Stimulated activated CD4-positive, alpha-beta T cell treated with anti-CD3 and anti-CD28 coated beads, Interleukin-15, amount 100 ng/mL, for 1 hour (primary cell): ENCODE measurements around the gene DBF4B.
"Not testable (repeated sequence)": the region's sequence is repeated elsewhere in the genome, so short reads cannot be mapped to it uniquely, and the experiment has no call there.

Experiments used
- DNase-seq, 2 donors: peaks; one replicate each; pipeline ENCODE4 v3.0.0-alpha.2; 2020; ENCODE audit warnings: low read depth in 1 of 2, low spot score in 1 of 2

DBF4B gene, protein sequence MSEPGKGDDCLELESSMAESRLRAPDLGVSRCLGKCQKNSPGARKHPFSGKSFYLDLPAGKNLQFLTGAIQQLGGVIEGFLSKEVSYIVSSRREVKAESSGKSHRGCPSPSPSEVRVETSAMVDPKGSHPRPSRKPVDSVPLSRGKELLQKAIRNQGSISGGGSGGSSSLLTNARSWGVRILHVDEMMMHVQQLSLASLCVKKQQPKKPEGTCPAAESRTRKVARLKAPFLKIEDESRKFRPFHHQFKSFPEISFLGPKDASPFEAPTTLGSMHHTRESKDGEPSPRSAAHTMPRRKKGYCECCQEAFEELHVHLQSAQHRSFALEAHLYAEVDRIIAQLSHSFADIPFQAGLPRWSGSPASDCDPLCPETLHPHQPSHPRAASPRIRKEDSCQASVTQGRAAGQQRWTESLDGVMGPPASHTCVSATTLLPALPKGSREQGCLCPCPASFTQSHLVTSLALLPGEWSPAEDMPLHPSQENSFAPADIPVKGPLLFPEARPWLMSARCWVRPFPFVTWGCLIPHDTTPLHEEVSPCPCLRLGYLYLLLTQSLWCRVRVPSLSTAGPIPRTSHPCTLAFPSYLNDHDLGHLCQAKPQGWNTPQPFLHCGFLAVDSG

DNA sequence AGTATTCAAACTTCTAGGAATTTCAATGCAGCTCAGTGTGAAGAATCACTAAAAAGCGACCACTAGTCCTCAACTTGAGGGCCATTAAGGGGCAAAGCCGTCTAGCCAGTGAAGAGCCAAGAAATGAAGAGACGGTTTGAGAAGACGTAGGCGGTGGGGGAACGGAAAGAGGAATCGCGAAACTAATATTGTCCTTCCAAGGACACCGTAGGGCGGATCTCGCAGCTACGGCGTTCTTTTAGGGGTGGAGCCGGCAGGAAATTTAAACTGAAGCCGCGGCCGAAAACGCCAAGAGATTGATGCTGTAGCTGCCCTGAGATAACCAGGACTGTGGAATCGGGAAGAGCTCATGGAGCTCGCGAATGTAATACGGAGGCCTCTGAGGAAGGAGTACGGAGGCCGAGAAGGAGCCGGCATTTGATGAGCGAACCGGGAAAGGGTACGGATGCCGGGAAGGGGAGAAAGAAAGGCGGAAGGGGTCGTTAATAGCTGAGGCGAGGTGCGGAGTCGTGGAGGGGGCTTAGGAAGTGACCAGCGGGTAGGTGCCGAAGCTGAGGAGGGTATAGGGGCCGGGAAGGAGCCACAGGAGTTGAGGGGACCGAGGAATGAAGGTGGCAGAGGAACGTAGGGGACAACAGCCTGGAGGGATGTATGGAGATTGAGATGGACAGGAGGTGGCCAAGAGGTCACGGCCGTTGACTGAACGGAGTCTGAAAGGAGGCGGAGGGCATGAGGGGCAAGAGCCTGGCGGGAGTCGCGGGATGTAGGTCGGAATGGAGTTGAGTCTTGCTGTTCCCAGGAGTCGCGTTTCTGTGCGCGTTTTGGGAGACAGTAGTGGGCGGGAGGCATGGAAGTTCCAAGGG is at the start of gene DBF4B:
TSS of gene DBF4B (plus strand) at position 265 of the 863 bp plus-strand sequence. CDS start at position 421, 156 bp downstream.
- DNase-seq, result peak; percentile 53 to 66

DNA sequence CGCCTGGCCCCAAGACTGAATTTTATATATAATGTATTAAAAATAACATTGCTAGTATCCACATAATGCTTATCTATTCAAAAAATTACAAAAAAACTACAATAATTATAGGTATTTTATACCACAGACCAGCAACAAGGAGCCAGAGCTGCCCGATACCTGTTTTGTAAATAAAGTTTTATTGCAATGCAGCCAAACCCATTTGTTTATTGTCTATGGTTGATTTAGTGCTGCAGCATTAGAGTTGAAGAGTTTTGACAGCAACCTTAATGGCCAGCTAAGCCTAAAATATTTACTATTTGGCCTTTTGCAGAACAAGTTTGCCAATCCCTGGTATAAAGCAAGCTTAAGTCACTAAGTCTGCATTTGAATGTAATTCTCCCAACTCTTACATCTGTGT is 46.6 kb upstream of the DBF4B start:
- DNase-seq, result no peak

DNA sequence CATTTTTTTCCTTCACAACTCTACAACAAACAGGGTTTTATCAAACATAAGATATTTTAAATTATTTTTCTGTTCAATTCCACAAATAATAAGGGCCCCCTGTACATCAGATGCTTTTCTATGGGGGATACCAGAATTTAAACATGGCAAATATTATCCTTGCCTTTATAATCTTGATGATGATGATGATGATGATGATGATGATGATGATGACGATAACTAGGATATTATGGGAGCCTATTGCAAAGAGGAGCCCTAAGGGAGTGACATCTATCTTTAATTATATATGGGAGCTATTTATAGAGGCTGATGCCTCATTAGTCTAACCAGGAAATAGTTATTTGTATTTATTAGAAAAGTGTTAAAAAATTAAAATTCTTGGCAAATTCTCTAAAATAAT is 45.4 kb upstream of the DBF4B start:
- no peak for DNase-seq

DNA sequence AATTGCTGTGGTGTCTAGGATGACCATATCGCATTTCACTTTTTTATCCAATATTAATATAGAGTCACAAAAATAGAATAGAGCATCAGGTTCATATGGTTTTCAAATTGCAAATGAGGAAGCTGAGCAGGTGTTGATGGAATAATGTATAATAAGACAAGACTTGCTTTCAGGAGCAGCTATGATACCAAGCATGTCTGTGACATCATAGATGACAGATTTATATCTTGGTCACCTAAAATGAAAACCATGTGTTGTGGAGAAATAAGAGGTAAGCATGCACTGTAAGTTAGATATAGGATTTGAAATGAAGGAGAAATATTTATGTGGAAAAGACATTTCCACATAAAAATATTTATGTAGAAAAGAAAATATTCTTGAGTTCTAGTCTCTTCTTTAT is 43.6 kb upstream of the DBF4B start:
- DNase-seq, result no peak

DNA sequence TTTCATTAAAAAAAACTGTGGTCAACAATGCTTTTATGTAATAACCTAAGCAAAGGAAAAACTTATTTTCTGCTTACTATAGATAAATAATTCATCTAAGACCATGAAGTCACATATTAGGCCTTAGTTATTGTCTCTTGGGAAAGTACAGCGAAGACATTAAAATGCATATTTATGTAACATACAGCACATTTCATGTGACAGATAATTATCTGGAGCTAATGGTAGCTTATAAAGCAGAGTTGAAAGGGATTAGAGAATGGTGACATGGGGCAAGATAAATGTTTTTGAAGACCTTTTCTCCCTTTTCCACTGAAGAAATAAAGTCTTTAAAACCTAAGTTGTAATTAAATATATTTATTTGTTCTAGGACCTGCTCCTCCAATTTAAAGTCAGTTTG is 42.5 kb upstream of the DBF4B start:
- DNase-seq, result no peak

DNA sequence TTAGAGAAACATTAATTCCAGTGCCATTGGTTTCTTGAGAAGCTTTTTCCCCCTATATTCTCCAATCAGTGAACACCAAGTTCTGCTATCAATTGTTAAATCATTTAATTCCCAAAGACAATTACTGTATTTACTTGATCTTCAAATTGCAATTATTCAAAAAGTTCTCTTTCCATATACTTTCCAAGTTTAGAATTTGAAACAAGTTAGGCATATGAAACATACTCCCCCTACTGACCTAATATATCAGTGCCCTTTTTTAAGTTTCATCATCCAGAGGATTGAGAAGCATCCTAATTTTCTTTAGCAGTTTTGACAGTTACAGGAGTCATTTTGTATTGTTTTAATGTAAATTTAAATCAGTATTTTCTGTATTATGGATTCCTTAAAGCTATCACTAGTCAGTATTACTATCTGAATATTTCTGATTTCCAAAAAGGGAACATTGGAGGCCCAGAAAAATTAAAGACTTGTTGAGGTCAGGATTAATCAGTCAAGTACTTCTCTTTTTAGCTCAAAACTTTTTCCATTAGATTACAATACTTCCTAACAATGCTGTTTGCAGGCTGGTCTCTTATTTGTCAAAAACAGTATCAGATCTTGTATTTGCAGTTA is 35.9 kb upstream of the DBF4B start:
- no peak for DNase-seq

DNA sequence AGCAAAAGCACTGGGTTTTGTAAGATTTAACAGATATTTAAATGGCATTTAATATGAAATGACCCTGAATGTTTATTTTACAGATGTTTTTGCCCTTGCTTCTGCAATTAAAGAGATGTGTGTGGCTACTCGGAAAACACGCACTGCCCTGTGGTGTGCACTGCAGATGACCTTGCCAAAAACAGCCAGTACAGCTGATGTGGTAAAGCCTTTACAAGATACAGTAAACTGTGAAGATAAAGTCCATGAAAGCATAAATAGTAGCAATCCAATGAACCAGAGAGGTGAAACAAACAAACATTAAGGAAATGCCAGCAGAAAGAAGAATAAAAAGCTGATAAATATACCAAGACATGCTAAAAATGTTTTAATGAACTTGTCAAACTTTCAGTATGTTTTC is 34.6 kb upstream of the DBF4B start:
- no peak for DNase-seq

DNA sequence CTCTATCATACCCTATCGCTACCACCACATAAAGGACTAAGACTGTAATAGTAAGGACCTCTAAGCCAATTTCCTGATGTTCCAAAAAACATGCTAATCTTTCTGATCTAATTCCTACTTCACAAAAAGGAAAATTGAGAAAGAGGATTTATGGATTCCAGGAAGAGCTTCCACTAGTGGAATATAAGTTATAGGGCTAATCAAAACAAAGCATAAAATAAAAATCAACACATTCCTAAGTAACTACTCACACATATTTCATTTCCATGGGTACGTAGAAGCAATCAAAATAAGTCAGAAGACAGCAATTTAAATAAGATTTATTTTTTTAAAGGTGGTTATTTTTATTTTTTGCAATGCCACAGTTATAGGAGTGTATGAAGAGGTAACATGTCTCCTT is 31.3 kb upstream of the DBF4B start:
- DNase-seq, result no peak

DNA sequence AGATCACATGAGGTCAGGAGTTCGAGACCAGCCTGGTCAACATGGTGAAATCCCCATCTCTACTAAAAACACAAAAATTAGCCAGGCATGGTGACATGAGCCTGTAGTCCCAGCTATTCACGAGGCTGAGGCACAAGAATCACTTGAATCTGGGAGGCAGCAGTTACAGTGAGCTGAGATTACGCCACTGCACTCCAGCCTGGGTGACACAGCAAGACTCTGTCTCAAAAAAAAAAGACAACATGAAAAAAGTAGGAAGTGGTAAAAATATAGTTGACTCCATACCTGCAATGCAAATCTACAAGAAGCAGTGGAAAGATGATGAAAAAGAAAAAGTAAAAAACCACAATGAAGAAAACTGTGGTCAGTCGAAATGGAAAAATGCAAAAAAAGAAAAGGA is 25.2 kb upstream of the DBF4B start:
- DNase-seq, result not testable (repeated sequence)

DNA sequence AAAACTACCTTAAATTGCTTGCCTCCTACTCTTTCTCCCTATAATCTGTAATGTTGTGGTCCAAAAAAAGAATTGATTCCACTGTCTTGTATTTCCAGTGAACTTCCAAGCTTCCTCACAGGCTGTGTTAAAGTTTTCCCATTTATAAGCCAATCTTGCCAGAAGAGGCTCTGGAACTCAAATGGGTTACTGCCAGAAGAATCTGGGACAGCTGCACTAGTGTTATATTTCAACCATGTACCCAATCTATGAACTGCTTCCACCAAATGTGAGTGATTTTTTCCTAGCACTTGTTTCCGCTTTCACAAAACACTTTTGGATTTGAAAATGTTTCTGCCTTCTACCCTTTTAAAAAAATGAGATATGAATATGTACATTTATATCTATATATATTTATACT is 20.7 kb upstream of the DBF4B start:
- no peak for DNase-seq

DNA sequence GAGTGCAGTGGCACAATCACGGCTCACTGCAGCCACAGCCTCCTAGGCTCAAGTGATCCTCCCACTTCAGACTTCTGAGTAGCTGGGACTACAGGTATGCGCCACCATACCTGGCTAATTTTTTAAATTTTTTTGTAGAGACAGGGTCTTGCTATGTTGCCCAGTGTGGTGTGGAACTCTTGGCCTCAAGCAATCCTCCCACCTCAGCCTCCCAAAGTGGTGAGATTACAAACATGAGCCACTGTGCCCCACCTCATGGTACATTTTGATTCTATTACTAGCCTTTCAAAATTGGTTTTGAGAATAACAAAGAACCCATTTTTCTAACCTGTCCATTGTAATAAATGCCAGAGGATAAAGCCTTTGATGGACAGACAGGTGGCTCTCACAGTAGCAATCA is 20.3 kb upstream of the DBF4B start:
- DNase-seq, result no peak

DNA sequence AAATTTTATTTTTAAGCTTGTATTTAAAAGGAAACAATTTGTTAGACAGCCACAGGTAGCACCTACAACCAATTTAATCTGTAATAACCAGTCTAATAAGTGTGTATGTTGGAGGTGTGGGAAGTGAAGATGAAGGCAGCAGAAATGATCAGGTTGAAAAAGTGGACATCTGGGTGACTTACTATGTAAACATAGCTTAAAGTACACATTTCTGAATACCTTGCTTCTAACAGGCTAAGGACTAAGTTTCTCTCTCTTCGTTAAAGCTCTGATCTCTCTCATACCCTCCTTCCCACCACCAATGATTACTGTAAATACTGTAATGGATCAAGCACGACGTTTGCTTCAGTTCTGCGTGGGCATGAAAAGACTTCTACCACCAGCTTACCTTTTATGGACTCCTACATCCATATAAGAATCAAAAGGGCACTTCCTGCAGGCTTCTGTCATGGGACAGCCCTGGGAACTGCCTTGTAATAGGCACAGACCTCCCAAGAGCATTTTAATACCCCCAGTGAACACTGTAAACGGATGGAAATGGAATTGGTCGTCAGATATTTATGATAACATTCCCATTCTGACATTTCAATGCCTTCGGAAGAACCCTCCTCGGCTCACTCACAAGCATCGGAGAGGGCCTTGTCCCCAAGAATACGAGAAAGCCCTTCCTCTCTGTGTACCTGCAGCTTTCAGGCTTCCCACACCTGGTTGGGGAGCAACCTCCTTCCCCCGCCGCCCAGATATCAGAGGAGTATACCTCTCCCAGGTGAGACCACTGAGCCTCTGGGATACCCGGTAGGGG is 19.6 kb upstream of the DBF4B start:
- no peak for DNase-seq

DNA sequence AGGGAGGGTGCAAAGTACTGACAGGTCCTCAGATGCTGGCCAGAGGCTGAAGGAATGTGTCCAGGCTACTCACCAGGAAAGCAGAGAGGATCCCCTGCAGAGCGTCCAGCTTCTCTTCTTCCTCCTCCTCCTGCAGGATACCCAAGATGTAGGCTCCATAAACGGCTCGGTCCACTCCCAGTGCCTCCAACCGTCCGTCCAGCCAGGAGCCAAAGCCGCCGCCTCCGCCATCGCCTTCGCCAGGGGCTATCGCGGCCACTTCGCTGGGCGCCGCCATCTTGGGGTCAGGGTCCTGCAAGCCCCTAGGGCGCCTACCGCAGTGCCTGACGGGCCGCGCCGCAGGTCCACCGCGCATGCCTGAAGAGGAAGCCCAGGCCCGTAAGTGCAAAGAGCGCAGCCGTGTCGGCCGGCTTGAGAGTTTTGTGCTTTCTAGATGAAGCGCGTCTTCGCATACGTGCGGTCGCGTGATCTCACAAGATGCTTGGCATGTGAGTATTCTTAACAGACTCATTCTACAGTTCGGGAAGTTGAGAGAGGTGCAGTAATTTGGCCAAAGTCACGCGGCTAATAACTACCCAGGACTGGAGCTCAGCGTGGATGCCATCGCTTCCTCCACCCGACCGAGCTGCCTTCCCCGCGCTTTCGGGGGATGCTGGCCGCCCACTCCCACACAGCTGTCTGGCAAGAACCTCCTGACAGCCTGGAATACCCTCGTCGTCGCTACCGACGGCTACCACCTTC is 18.8 kb upstream of the DBF4B start, which contains the start of gene CCDC43:
TSS of gene CCDC43 (minus strand) at position 300 of the 741 bp plus-strand sequence. CDS start at position 277, 23 bp downstream.
- DNase-seq, result peak; percentile 86 to 88

DNA sequence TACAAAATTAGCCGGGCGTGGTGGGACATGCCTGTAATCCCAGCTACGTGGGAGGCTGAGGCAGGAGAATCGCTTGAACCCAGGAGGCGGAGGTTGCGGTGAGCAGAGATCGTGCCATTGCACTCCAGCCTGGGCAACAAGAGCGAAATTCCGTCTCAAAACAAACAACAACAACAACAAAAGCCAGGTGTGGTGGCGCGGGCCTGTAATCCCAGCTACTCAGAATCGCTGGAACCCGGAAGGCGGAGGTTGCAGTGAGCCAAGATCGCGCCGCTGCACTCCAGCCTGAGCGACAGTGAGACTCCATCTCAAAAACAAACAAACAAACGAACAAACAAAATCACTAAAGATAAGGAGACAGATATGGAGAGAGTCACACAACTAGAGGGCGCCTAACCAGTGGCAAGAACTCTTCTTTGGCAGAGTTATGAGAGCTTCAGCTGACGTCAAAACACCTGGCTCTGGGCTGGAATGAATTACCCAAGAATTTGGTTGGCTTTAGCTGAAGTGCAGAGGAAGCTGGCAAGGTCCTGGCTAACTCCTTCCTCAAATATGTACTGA is 17.6 kb upstream of the DBF4B start:
- DNase-seq, result not testable (repeated sequence)

DNA sequence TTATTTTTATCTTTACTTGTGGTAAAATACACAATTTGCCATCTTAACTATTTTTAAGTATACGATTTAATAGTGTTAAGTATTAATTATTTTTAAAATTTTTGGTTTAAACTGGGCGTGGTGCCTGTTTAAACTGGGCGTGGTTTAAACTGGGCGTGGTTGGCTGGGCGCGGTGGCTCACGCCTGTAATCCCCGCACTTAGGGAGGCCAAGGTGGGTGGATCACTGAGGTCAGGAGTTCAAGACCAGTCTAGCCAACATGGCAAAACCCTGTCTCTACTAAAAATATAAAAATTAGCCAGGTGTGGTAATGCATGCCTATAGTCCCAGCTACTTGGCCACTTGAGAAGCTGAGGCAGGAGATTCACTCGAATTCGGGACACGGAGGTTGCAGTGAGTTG is 14.9 kb upstream of the DBF4B start:
- no peak for DNase-seq

DNA sequence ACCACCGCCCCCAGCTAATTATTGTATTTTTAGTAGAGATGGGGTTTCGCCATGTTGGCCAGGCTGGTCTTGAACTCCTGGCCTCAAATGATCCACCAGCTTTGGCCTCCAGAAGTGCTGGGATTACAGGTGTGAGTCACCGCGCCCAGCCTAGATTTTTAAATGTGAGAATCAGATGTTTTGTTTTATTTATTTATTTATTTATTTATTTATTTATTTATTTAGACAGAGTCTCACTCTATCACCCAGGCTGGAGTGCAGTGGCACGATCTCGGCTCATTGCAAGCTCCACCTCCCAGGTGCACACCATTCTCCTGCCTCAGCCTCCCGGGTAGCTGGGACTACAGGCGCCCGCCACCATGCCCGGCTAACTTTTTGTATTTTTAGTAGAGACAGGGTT is 8.2 kb upstream of the DBF4B start:
- not testable (repeated sequence) for DNase-seq

DNA sequence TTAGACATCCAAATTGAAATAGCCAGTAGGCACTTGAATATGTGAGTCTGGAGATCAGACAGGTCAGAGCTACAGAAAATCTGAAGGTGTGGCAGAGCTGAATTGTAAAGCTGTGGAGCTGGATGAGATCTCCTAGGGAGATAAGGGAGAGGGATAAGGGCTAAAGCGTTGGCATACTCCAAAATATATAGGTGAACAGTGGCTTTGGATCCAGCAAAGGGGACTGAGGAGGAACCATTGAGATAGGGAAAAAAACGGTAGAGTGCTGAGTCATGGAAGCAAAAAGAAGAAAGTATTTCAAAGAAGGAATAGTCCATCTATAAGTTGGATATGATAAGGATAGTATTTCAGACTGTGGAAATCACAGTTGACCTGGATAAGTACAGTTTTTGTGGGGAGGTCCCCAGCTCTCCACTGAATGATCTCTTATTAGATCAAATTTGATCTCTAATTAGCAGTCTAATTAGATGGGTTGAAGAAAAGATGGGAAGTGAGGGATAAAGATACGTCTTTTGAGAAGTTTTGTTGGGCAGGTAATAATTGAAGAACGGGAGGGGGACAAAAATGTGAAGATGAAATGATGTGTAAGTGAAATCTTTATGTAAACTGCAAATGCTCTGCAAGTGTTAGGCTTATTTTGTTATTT is 587 bp upstream of the DBF4B start:
- no peak for DNase-seq

DNA sequence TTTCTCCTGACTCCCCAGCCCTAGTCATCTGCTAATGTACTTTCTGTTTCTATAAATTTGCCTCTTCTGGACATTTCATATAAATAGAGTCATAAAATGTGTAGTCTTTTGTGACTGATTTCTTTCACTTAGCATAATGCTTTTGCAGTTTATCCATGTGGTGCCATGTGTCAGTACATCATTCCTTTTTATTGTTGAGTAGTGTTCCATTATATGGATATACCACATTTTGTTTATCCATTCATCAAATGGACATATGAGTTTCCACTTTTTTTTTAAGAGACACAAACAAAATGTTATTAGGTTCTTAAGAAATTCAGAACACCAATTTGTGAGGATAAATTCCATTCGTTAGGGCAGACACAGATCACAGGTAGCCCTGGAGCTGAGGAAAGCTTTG is 11.0 kb downstream of the DBF4B start:
- DNase-seq, result no peak

DNA sequence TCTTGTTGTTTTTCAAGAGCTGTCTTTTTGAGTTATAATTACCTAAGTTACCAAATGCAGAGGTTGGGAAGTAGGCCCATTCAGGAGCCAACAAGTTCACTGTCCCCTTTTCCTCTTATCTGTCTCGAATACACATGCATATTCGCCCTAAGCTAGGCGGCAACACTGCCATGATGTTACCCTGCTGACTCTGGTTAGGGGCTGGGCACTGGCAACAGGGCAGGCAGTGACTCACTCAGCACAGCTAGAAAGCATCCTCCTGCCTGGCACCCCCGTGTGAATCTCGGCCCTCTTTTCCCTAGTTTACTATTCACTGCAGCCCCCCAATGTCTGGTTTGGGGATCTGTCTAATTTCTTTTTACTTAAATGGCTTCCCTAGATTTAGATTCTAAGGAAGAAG is 13.8 kb downstream of the DBF4B start:
- DNase-seq, result no peak
